PC-3 (cell line): ENCODE results near the gene AGFG1. TPM values are rescaled to one million over a fixed set of nuclear protein-coding genes. Genes with fewer than 3 reads are reported as not detected.

Source experiments
- ATAC-seq: fragments of 200-7000 bp; cut with Tn5 transposase; 2 replicates; pipeline ENCODE4 v1.9.1; 2020; ENCODE audit warnings: mild to moderate bottlenecking, moderate library complexity
- Bru-seq: library from RNA; stranded (reverse); fragments of 400-500 nt; gene quantifications from one replicate; lab custom pipeline; 2021; lab: Mats Ljungman, UMichigan
- BruChase-seq, 2 experiments: library from RNA; stranded (reverse); fragments of 400-500 nt; gene quantifications; one replicate each; lab custom pipeline; 2021; lab: Mats Ljungman, UMichigan
- BruUV-seq: library from RNA; stranded (reverse); fragments of 400-500 nt; replicated peaks from 2 replicates; lab custom pipeline; 2021; lab: Mats Ljungman, UMichigan
- CTCF ChIA-PET: fragments of 300-600 bp; sonication (Branson Sonifier 250); formaldehyde crosslinking; loops from one replicate; lab custom pipeline; 2022; ENCODE audit warnings: antibody characterized with exemption; lab: Charles Lee
- POLR2A ChIA-PET: fragments of 300-600 bp; sonication (Branson Sonifier 250); formaldehyde crosslinking; loops from one replicate; lab custom pipeline; 2022; ENCODE audit warnings: antibody characterized with exemption; ENCODE audit not compliant: unreplicated experiment; lab: Charles Lee
- DNase-seq: peaks from one replicate; pipeline ENCODE4 v3.0.0-alpha.2; 2015
- H2AFZ ChIP-seq: fragments of 300-600 bp; sonication (generic); 2 replicates; pipeline ENCODE4 v1.6.0; 2016; ENCODE audit warnings: antibody characterized with exemption, low read length
- H3F3A ChIP-seq: fragments of 300-600 bp; sonication (generic); one replicate; pipeline ENCODE4 v1.6.0; 2017; ENCODE audit warnings: antibody characterized with exemption, low read length, control low read depth, mild to moderate bottlenecking; ENCODE audit not compliant: unreplicated experiment
- H3K27ac ChIP-seq: fragments of 300-600 bp; sonication (generic); 2 replicates; pipeline ENCODE4 v1.5.1; 2016; ENCODE audit warnings: mild to moderate bottlenecking, low read length
- H3K27me3 ChIP-seq: fragments of 300-600 bp; sonication (generic); 2 replicates; pipeline ENCODE4 v1.6.1; 2016; ENCODE audit warnings: low read length, mixed read lengths
- H3K36me3 ChIP-seq: fragments of 300-600 bp; sonication (generic); 2 replicates; pipeline ENCODE4 v1.6.1; 2016; ENCODE audit warnings: low read depth, mixed run types, low read length, mixed read lengths
- H3K4me1 ChIP-seq: fragments of 300-600 bp; sonication (generic); 2 replicates; pipeline ENCODE4 v1.5.1; 2016; ENCODE audit warnings: low read length; ENCODE audit not compliant: insufficient read depth
- H3K4me2 ChIP-seq: fragments of 300-600 bp; sonication (generic); 2 replicates; pipeline ENCODE4 v1.6.0; 2016; ENCODE audit warnings: low read length
- H3K4me3 ChIP-seq: fragments of 300-600 bp; sonication (generic); 2 replicates; pipeline ENCODE4 v1.5.1; 2016; ENCODE audit warnings: mild to moderate bottlenecking, low read length, mixed read lengths
- H3K79me2 ChIP-seq: fragments of 300-600 bp; sonication (generic); 2 replicates; pipeline ENCODE4 v1.6.1; 2017; ENCODE audit warnings: low read length, mixed read lengths
- H3K9ac ChIP-seq: fragments of 300-600 bp; sonication (generic); 2 replicates; pipeline ENCODE4 v1.6.0; 2016; ENCODE audit warnings: mild to moderate bottlenecking, low read length
- H3K9me2 ChIP-seq: fragments of 300-600 bp; sonication (generic); replicated peaks from 2 replicates; pipeline ENCODE4 v1.6.1; 2016; ENCODE audit warnings: mixed run types, low read length, mixed read lengths
- H3K9me3 ChIP-seq: fragments of 300-600 bp; sonication (generic); 2 replicates; pipeline ENCODE4 v1.6.1; 2016; ENCODE audit warnings: low read length, mixed read lengths
- H4K20me1 ChIP-seq: fragments of 300-600 bp; sonication (generic); 2 replicates; pipeline ENCODE4 v1.6.1; 2016; ENCODE audit warnings: low read length, mixed read lengths
- CTCF ChIP-seq: fragments of 300-600 bp; sonication (generic); conservative IDR thresholded peaks from 2 replicates; pipeline ENCODE4 v1.5.1; 2017; ENCODE audit warnings: antibody characterized with exemption, low read depth, mild to moderate bottlenecking, low read length
- EZH2 ChIP-seq: fragments of 300-600 bp; sonication (generic); IDR thresholded peaks from one replicate; pipeline ENCODE4 v1.6.1; 2017; ENCODE audit warnings: antibody characterized with exemption, mild to moderate bottlenecking, low read length; ENCODE audit not compliant: unreplicated experiment
- EZH2phosphoT487 ChIP-seq: fragments of 300-600 bp; sonication (generic); IDR thresholded peaks from 2 replicates; pipeline ENCODE4 v1.6.1; 2018; ENCODE audit warnings: mild to moderate bottlenecking, antibody characterized with exemption, low read length, borderline replicate concordance
- intact Hi-C: fragments of 100-400 bp; cut with micrococcal nuclease; formaldehyde crosslinking; loops from 2 replicates; pipeline ENCODE4 v1.9.0; 2023
- long read RNA-seq: library from polyadenylated mRNA; unstranded; transcript quantifications from one replicate; pipeline ENCODE4 v2.0.0, GENCODE V29; 2021; ENCODE audit not compliant: unreplicated experiment
- total RNA-seq: library from RNA; depleted of rRNA; stranded (reverse); fragments of >200 nt; gene quantifications from 2 replicates; pipeline ENCODE4 v1.2.3, GENCODE V29; 2014; rRNA removed

AGFG1 gene
- total RNA-seq (44.0 and 56.3 TPM in 2 replicates), Bru-seq, nascent RNA (percentile 94 among the genes with signal in this experiment), BruChase-seq, experiment 1, labeled RNA remaining after a 6-hour chase (percentile 84 among the genes with signal in this experiment), BruChase-seq, experiment 2, labeled RNA remaining after a 2-hour chase (percentile 94 among the genes with signal in this experiment)
- long read RNA-seq, full-length matches to known transcripts, result 74 of 95 reads
- long read RNA-seq, partial matches to known transcripts, result 10 of 95 reads
- long read RNA-seq, other reads (novel, unspliced or antisense), result 11 of 95 reads

- no peaks in the 10 kb centered on the region for H3K9me3 ChIP-seq
- POLR2A ChIA-PET, result no interaction called here
- TF ChIP-seq EZH2 (no peak), CTCF (peak; percentile 87)
- no peaks in the 10 kb centered on the region for H3K27me3 ChIP-seq
- no peaks in the 10 kb centered on the region for H3F3A ChIP-seq
- H3K36me3 ChIP-seq, result no peaks in the 10 kb centered on the region
- H3K9ac ChIP-seq, result peak within 1 kb of the TSS; percentile 81
- no peak within 1 kb of the TSS for H3K27ac ChIP-seq
- no peaks in the 10 kb centered on the region for H3K9me2 ChIP-seq
- ATAC-seq (peak; percentile 53), DNase-seq (peak; percentile 84)
- BruUV-seq, result no TSS peak
- intact Hi-C loops, result loop anchor here (5.0 to 10.0 kb wide), 2 partner anchors 185 to 403 kb away; partner anchors contain the start of gene DAW1
- peak within 1 kb of the TSS; percentile 83 for H3K4me2 ChIP-seq
- peak within 1 kb of the TSS; percentile 94 for H3K4me3 ChIP-seq
- CTCF ChIA-PET, result no interaction called here
- peaks cover 37% of the 10 kb centered on the region for H4K20me1 ChIP-seq
- H3K4me1 ChIP-seq, result peaks cover 42% of the 10 kb centered on the region
- peaks cover 47% of the 10 kb centered on the region for H3K79me2 ChIP-seq
- peak within 1 kb of the TSS; percentile 59; the same call in 1 of the 2 replicates for H2AFZ ChIP-seq
These were observed at the start of gene AGFG1 for GRCh38 chr2:227471924-227472264. Gene AGFG1 (plus strand): TSS chr2:227472156. CDS start chr2:227472422, 266 bp downstream.

DNA sequence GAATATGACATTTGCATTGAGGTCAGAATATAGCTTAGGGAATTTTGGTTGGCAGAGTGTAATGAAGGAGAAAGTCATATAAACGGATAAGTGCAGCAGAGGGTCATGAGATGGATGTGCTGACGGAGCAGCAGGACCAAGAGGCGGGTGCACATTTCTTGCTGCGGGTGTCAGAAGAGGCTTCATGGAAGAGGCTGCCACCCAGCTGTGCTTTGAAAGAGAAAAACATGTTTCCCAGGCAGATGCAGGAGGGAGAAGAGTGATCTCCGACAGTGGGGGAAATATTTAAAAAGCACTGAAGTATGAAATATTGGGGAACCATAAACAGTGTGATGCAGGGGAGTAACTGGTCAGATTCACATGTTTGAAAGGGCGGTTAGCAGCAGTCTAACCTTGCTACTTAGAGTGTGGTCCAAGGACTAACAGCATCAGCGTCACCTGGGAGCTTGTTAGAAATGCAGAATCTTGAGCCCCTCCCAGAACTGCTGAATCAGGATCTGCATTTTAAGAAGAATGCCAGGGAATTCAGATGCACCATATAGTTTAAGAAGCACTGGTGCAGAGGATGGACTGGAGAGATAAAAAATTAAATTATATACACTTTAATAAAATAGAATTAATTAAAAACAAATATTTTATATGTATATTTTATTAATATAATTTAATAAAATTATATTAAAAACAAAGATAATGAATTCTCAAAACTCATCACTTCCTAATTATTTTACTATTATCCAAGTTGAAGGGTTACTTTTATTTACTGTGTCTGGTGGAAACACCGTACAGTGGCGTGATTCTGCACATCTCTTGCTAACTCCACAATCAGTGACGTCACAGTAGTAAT lies 48.1 kb upstream of the AGFG1 start:
- Histone ChIP-seq H3K27ac (no peak overlapping the region), H3K4me2 (no peak overlapping the region), H3F3A (no peaks in the 10 kb centered on the region), H3K4me3 (no peak overlapping the region), H3K36me3 (no peaks in the 10 kb centered on the region), H2AFZ (no peak overlapping the region), H3K4me1 (no peaks in the 10 kb centered on the region), H3K9me2 (no peaks in the 10 kb centered on the region), H3K9me3 (no peaks in the 10 kb centered on the region), H3K79me2 (no peaks in the 10 kb centered on the region), H3K27me3 (no peaks in the 10 kb centered on the region), H4K20me1 (no peaks in the 10 kb centered on the region), H3K9ac (no peak overlapping the region)
- CTCF ChIA-PET, result no interaction called here
- intact Hi-C loops, result no loop called here
- no TSS peak for BruUV-seq
- DNase-seq, result no peak
- ATAC-seq, result no peak
- TF ChIP-seq CTCF (no peak), EZH2phosphoT487 (no peak), EZH2 (no peak)
- POLR2A ChIA-PET, result no interaction called here
